GM12864 (cell line): Measurements from ENCODE around the gene BCKDHB.
"Not testable (repeated sequence)": the region's sequence is repeated elsewhere in the genome, so short reads cannot be mapped to it uniquely, and the experiment has no call there.

Source experiments
- DNase-seq: peaks from one replicate; pipeline ENCODE4 v3.0.0-alpha.2; 2011; ENCODE audit warnings: low read depth
- H3K4me3 ChIP-seq: 2 replicates; pipeline ENCODE4 v1.5.1; 2011; ENCODE audit warnings: mild to moderate bottlenecking, low read depth, low read length, control low read depth
- CTCF ChIP-seq: IDR thresholded peaks from 2 replicates; pipeline ENCODE4 v1.5.1; 2011; ENCODE audit warnings: low read depth, mild to moderate bottlenecking, moderate library complexity, low read length, control low read depth, inconsistent platforms; ENCODE audit errors: missing control alignments

BCKDHB gene

GRCh38 chr6:80106418-80107235, at the start of gene BCKDHB:
TSS of gene BCKDHB (plus strand) at chr6:80106671. CDS start at chr6:80106694, 23 bp downstream.
- TF ChIP-seq CTCF, result no peak
- peak; percentile 96 for DNase-seq
- H3K4me3 ChIP-seq, result peak within 1 kb of the TSS; percentile 72

- H3K4me3 ChIP-seq, result no peak overlapping the region
- DNase-seq, result no peak
- TF ChIP-seq CTCF, result no peak
Measured at GRCh38 chr6:80060774-80061173, 45.7 kb upstream of the BCKDHB start.

GRCh38 chr6:80068146-80068545, 38.3 kb upstream of the BCKDHB start:
- not testable (repeated sequence) for H3K4me3 ChIP-seq, DNase-seq

GRCh38 chr6:80070431-80070830, 36.0 kb upstream of the BCKDHB start:
- H3K4me3 ChIP-seq, DNase-seq: not testable (repeated sequence)

GRCh38 chr6:80077067-80077466, 29.4 kb upstream of the BCKDHB start:
- DNase-seq, result no peak
- H3K4me3 ChIP-seq, result no peak overlapping the region
- TF ChIP-seq CTCF, result no peak

- no peak overlapping the region for H3K4me3 ChIP-seq
- TF ChIP-seq CTCF, result no peak
- no peak for DNase-seq
Measured at GRCh38 chr6:80088637-80089036, 17.8 kb upstream of the BCKDHB start.

GRCh38 chr6:80091506-80091905, 15.0 kb upstream of the BCKDHB start:
- no peak overlapping the region for H3K4me3 ChIP-seq
- no peak for DNase-seq
- no peak for TF ChIP-seq CTCF

GRCh38 chr6:80094017-80094416, 12.5 kb upstream of the BCKDHB start:
- DNase-seq, result no peak
- H3K4me3 ChIP-seq, result no peak overlapping the region
- peak; percentile 40 for TF ChIP-seq CTCF
